HCT116 (cell line): Measurements from ENCODE around the gene SMOC1. TPM values are rescaled to one million over a fixed set of nuclear protein-coding genes. Genes with fewer than 3 reads are reported as not detected.

Source experiments
- ATAC-seq: fragments of 200-7000 bp; cut with Tn5 transposase; 2 replicates; pipeline ENCODE4 v1.9.1; 2020; ENCODE audit warnings: mild to moderate bottlenecking, moderate library complexity
- BruUV-seq: library from RNA; stranded (reverse); fragments of 400-500 nt; replicated peaks from 2 replicates; lab custom pipeline; 2021; lab: Mats Ljungman, UMichigan
- CTCF ChIA-PET: fragments of 300-600 bp; sonication (Branson Sonifier 250); formaldehyde crosslinking; loops from one replicate; lab custom pipeline; 2021; ENCODE audit warnings: antibody characterized with exemption; lab: Charles Lee
- POLR2A ChIA-PET: fragments of 300-600, 350-600 bp; sonication (Branson Sonifier 250); formaldehyde crosslinking; loops from one replicate; lab custom pipeline; 2021; ENCODE audit warnings: antibody characterized with exemption; lab: Charles Lee
- RAD21 ChIA-PET, 2 experiments: fragments of 300-600 bp; sonication (Branson Sonifier 250); formaldehyde crosslinking; loops; one replicate each; lab custom pipeline; 2023; ENCODE audit warnings: low total read pairs in 2 of 2; ENCODE audit not compliant: uncharacterized antibody in 2 of 2, unreplicated experiment in 2 of 2, low non-redundant PET in 1 of 2; lab: Charles Lee
- DNase-seq: peaks from one replicate; pipeline ENCODE4 v3.0.0-alpha.2; 2010; ENCODE audit warnings: low read depth, low spot score
- H2AFZ ChIP-seq: fragments of 200-600 bp; shearing (Covaris generic), sonication (generic); 2 replicates; pipeline ENCODE4 v1.6.1; 2017; ENCODE audit warnings: low read depth, mixed run types, mixed read lengths, antibody characterized with exemption, low read length; ENCODE audit not compliant: poor library complexity, severe bottlenecking
- H3K27ac ChIP-seq: 2 replicates; pipeline ENCODE4 v1.5.1; 2012; ENCODE audit warnings: low read depth, low read length
- H3K27me3 ChIP-seq: fragments of 200-600 bp; sonication (generic); 2 replicates; pipeline ENCODE4 v1.6.1; 2016; ENCODE audit warnings: mixed run types, low read length, mixed read lengths; ENCODE audit not compliant: insufficient read depth
- H3K36me3 ChIP-seq, 2 experiments: fragments of 200-500 bp in 1 of 2; fragments of 200-600 bp in 1 of 2; sonication (Bioruptor generic) in 1 of 2; sonication (generic) in 1 of 2; 2 replicates each; pipeline versions ENCODE4 v1.5.1 to v1.6.1; 2014 to 2016; ENCODE audit warnings: low read length in 2 of 2, inconsistent platforms in 1 of 2, mixed read lengths in 1 of 2, mixed run types in 1 of 2; ENCODE audit not compliant: insufficient read depth in 2 of 2, control insufficient read depth in 1 of 2
- H3K4me1 ChIP-seq, 2 experiments: fragments of 200-600 bp in 1 of 2; sonication (generic) in 1 of 2; 2 replicates each; pipeline versions ENCODE4 v1.5.1 to v1.6.1; 2012 to 2017; ENCODE audit warnings: low read length in 2 of 2, inconsistent platforms in 1 of 2, mild to moderate bottlenecking in 1 of 2, mixed read lengths in 1 of 2, mixed run types in 1 of 2, moderate library complexity in 1 of 2; ENCODE audit not compliant: insufficient read depth in 2 of 2, control insufficient read depth in 1 of 2
- H3K4me2 ChIP-seq: fragments of 200-600 bp; sonication (generic); 2 replicates; pipeline ENCODE4 v1.6.1; 2017; ENCODE audit warnings: mixed run types, low read length, mixed read lengths
- H3K4me3 ChIP-seq, 2 experiments: fragments of 200-600 bp in 1 of 2; sonication (generic) in 1 of 2; replicated peaks in 1 of 2; 2 replicates each; pipeline ENCODE4 v1.5.1; 2011 to 2016; ENCODE audit warnings: low read length in 2 of 2, control low read depth in 1 of 2, low read depth in 1 of 2, mild to moderate bottlenecking in 1 of 2, mixed read lengths in 1 of 2, mixed run types in 1 of 2
- H3K79me2 ChIP-seq: fragments of 200-600 bp; sonication (generic); 2 replicates; pipeline ENCODE4 v1.6.1; 2017; ENCODE audit warnings: mild to moderate bottlenecking, mixed run types, low read length, moderate library complexity, mixed read lengths; ENCODE audit not compliant: insufficient read depth
- H3K9ac ChIP-seq: fragments of 200-600 bp; sonication (generic); 2 replicates; pipeline ENCODE4 v1.6.1; 2016; ENCODE audit warnings: low read length, mixed read lengths
- H3K9me2 ChIP-seq: fragments of 200-600 bp; sonication (generic), shearing (Covaris generic); 2 replicates; pipeline ENCODE4 v1.6.1; 2017; ENCODE audit warnings: mixed run types, mild to moderate bottlenecking, moderate library complexity; ENCODE audit not compliant: insufficient read depth
- H3K9me3 ChIP-seq, 2 experiments: fragments of 200-500 bp in 1 of 2; fragments of 200-600 bp in 1 of 2; sonication (Bioruptor generic) in 1 of 2; sonication (generic) in 1 of 2; 2 replicates each; pipeline ENCODE4 v1.6.1; 2014 to 2017; ENCODE audit warnings: low read length in 2 of 2, mixed read lengths in 2 of 2, inconsistent platforms in 1 of 2, low read depth in 1 of 2, mild to moderate bottlenecking in 1 of 2, mixed run types in 1 of 2, moderate library complexity in 1 of 2; ENCODE audit not compliant: control insufficient read depth in 1 of 2, insufficient read depth in 1 of 2
- H4K20me1 ChIP-seq: fragments of 200-600 bp; sonication (generic), shearing (Covaris generic); 2 replicates; pipeline ENCODE4 v1.6.1; 2017; ENCODE audit warnings: mixed run types, mild to moderate bottlenecking, moderate library complexity; ENCODE audit not compliant: insufficient read depth
- CBX3 ChIP-seq: IDR thresholded peaks from 2 replicates; pipeline ENCODE4 v1.6.1; 2012; ENCODE audit warnings: low read depth
- CEBPB ChIP-seq: IDR thresholded peaks from 2 replicates; pipeline ENCODE4 v1.6.1; 2012; ENCODE audit warnings: low read depth
- ELF1 ChIP-seq: IDR thresholded peaks from 2 replicates; pipeline ENCODE4 v1.6.1; 2012; ENCODE audit warnings: low read depth, borderline replicate concordance
- EZH2 ChIP-seq: fragments of 200-600 bp; sonication (generic); IDR thresholded peaks from 2 replicates; pipeline ENCODE4 v1.6.1; 2017; ENCODE audit warnings: antibody characterized with exemption, mixed run types
- EZH2phosphoT487 ChIP-seq: fragments of 200-600 bp; IDR thresholded peaks from 2 replicates; pipeline ENCODE4 v1.6.1; 2018; ENCODE audit warnings: antibody characterized with exemption, borderline replicate concordance
- MAX ChIP-seq: IDR thresholded peaks from 2 replicates; pipeline ENCODE4 v1.6.1; 2012
- POLR2A ChIP-seq: IDR thresholded peaks from 2 replicates; pipeline ENCODE4 v1.7.0; 2011; ENCODE audit warnings: borderline replicate concordance; ENCODE audit not compliant: insufficient read depth, insufficient read length; ENCODE audit errors: extremely low read depth
- POLR2AphosphoS5 ChIP-seq: IDR thresholded peaks from 2 replicates; pipeline ENCODE4 v1.6.1; 2011; ENCODE audit warnings: mild to moderate bottlenecking, low read depth, low read length, moderate library complexity
- RAD21 ChIP-seq: IDR thresholded peaks from 2 replicates; pipeline ENCODE4 v1.6.1; 2012; ENCODE audit warnings: low read depth, mild to moderate bottlenecking
- SIN3A ChIP-seq: IDR thresholded peaks from 2 replicates; pipeline ENCODE4 v1.6.1; 2012; ENCODE audit warnings: low read depth
- SP1 ChIP-seq: IDR thresholded peaks from 2 replicates; pipeline ENCODE4 v1.6.1; 2012; ENCODE audit warnings: low read depth
- YY1 ChIP-seq: IDR thresholded peaks from 2 replicates; pipeline ENCODE4 v1.6.1; 2011; ENCODE audit warnings: low read length, low read depth, moderate library complexity, mild to moderate bottlenecking; ENCODE audit not compliant: insufficient replicate concordance; ENCODE audit errors: extremely low read depth
- ZNF274 ChIP-seq: fragments of 200-500 bp; sonication (Bioruptor generic); IDR thresholded peaks from 2 replicates; pipeline ENCODE4 v1.6.1; 2014; ENCODE audit warnings: mild to moderate bottlenecking, low read depth, low read length, inconsistent platforms
- intact Hi-C: fragments of 100-400 bp; cut with micrococcal nuclease; formaldehyde crosslinking; loops from 2 replicates; pipeline ENCODE4 v1.10.0; 2022
- total RNA-seq: library from RNA; stranded (reverse); gene quantifications from one replicate; pipeline ENCODE4 v1.2.1, GENCODE V29; 2021; ENCODE audit not compliant: unreplicated experiment
- TF ChIP-seq, protein P1 (sequence below): IDR thresholded peaks from 2 replicates; pipeline ENCODE4 v1.6.1; 2012; ENCODE audit warnings: low read depth
- TF ChIP-seq, protein P2 (sequence below), 3 experiments: fragments of 200-600 bp in 1 of 3; sonication (generic) in 1 of 3; IDR thresholded peaks in 2 of 3; conservative IDR thresholded peaks in 1 of 3; 2 replicates each; pipeline ENCODE4 v1.5.1; 2012 to 2017; ENCODE audit warnings: low read depth in 2 of 3, low read length in 2 of 3, antibody characterized with exemption in 1 of 3, borderline replicate concordance in 1 of 3, control low read depth in 1 of 3, mild to moderate bottlenecking in 1 of 3, mixed read lengths in 1 of 3, mixed run types in 1 of 3, moderate library complexity in 1 of 3; ENCODE audit not compliant: insufficient read depth in 1 of 3

Gene SMOC1
- total RNA-seq, 1 experiment from 2014 or later = not detected

DNA sequence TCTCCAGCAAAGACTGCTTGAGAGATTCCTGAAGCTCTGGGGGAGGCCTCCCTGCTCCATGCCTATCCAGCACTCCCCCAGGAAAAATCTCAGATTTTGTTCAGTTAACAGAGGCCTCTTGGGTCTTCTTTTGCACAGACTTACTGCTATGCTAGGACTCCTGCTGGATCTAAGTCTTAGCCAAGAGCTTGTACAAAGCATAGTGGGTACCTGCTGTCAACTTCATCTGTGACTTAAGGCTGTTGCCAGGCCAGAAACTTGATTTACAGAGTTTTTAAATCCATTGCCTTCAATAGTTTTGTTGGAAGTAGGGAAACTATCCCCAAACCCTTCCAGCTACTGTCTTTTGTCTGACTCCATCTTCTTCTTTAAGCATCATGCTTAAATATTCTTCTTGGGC, 140.5 kb downstream of the SMOC1 start:
- no peak overlapping the region for H3K4me2 ChIP-seq
- POLR2A ChIA-PET = no interaction called here
- TF ChIP-seq EZH2phosphoT487 (no peak), ELF1 (no peak), SP1 (no peak), RAD21 (no peak), SIN3A (no peak), YY1 (no peak), POLR2A (no peak), POLR2AphosphoS5 (no peak), EZH2 (no peak), MAX (no peak), CBX3 (no peak), CEBPB (no peak), ZNF274 (no peak)
- TF ChIP-seq, protein P1, sequence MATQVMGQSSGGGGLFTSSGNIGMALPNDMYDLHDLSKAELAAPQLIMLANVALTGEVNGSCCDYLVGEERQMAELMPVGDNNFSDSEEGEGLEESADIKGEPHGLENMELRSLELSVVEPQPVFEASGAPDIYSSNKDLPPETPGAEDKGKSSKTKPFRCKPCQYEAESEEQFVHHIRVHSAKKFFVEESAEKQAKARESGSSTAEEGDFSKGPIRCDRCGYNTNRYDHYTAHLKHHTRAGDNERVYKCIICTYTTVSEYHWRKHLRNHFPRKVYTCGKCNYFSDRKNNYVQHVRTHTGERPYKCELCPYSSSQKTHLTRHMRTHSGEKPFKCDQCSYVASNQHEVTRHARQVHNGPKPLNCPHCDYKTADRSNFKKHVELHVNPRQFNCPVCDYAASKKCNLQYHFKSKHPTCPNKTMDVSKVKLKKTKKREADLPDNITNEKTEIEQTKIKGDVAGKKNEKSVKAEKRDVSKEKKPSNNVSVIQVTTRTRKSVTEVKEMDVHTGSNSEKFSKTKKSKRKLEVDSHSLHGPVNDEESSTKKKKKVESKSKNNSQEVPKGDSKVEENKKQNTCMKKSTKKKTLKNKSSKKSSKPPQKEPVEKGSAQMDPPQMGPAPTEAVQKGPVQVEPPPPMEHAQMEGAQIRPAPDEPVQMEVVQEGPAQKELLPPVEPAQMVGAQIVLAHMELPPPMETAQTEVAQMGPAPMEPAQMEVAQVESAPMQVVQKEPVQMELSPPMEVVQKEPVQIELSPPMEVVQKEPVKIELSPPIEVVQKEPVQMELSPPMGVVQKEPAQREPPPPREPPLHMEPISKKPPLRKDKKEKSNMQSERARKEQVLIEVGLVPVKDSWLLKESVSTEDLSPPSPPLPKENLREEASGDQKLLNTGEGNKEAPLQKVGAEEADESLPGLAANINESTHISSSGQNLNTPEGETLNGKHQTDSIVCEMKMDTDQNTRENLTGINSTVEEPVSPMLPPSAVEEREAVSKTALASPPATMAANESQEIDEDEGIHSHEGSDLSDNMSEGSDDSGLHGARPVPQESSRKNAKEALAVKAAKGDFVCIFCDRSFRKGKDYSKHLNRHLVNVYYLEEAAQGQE = no peak
- TF ChIP-seq, protein P2, sequence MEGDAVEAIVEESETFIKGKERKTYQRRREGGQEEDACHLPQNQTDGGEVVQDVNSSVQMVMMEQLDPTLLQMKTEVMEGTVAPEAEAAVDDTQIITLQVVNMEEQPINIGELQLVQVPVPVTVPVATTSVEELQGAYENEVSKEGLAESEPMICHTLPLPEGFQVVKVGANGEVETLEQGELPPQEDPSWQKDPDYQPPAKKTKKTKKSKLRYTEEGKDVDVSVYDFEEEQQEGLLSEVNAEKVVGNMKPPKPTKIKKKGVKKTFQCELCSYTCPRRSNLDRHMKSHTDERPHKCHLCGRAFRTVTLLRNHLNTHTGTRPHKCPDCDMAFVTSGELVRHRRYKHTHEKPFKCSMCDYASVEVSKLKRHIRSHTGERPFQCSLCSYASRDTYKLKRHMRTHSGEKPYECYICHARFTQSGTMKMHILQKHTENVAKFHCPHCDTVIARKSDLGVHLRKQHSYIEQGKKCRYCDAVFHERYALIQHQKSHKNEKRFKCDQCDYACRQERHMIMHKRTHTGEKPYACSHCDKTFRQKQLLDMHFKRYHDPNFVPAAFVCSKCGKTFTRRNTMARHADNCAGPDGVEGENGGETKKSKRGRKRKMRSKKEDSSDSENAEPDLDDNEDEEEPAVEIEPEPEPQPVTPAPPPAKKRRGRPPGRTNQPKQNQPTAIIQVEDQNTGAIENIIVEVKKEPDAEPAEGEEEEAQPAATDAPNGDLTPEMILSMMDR (IDR thresholded peaks at IDR 0.05 in 2 of 3, conservative IDR thresholded peaks at IDR 0.05 in 1 of 3; ENCODE audit: borderline replicate concordance in 1 of 3, insufficient read depth in 1 of 3, low read depth in 2 of 3, low read length in 2 of 3) = no peak
- no peaks in the 10 kb centered on the region for H3K9me2 ChIP-seq
- H3K4me3 ChIP-seq = no peak overlapping the region
- CTCF ChIA-PET = no interaction called here
- intact Hi-C loops = no loop called here
- ATAC-seq = no peak
- BruUV-seq = no TSS peak
- no peak for DNase-seq
- no peaks in the 10 kb centered on the region for H3K79me2 ChIP-seq
- H4K20me1 ChIP-seq = no peaks in the 10 kb centered on the region
- no peaks in the 10 kb centered on the region for H3K4me1 ChIP-seq
- no peaks in the 10 kb centered on the region for H3K27me3 ChIP-seq
- H3K36me3 ChIP-seq = no peaks in the 10 kb centered on the region
- no peak overlapping the region for H3K27ac ChIP-seq
- no peaks in the 10 kb centered on the region for H3K9me3 ChIP-seq
- H3K9ac ChIP-seq = no peak overlapping the region
- no peak overlapping the region for H2AFZ ChIP-seq
- RAD21 ChIA-PET = no interaction called here
